SU-DHL-6 (cell line): Measurements from ENCODE around the gene CABP4.

Source experiments
- CTCF ChIP-seq: fragments of 200-600 bp; sonication (generic); IDR thresholded peaks from one replicate; pipeline ENCODE4 v1.5.1; 2017; ENCODE audit warnings: antibody characterized with exemption, mild to moderate bottlenecking, low read length, moderate library complexity; ENCODE audit not compliant: insufficient read depth, poor library complexity, severe bottlenecking
- EZH2phosphoT487 ChIP-seq: fragments of 200-600 bp; sonication (generic), shearing (Covaris generic); conservative IDR thresholded peaks from 2 replicates; pipeline ENCODE4 v1.6.1; 2018; ENCODE audit warnings: mild to moderate bottlenecking, antibody characterized with exemption, low read length, moderate library complexity, mixed read lengths

GRCh38 chr11:67489203-67489884 is 34.2 kb downstream of the CABP4 start:
- no peak for TF ChIP-seq CTCF
- TF ChIP-seq EZH2phosphoT487 = no peak
